NCI-H524 (cell line): Measurements from ENCODE around the gene SOCS1.
"Not testable (repeated sequence)": the region's sequence is repeated elsewhere in the genome, so short reads cannot be mapped to it uniquely, and the experiment has no call there.

Source experiments
- DNase-seq, 2 experiments: peaks; one replicate each; lab custom pipeline; 2025; lab: John Stamatoyannopoulos, UW

The SOCS1 gene

GRCh38 chr16:11255737-11256660 lies at the start of gene SOCS1:
SOCS1 (minus strand) TSS chr16:11256204; CDS start chr16:11255478, 726 bp downstream.
- DNase-seq = peak; percentile 61 to 88

GRCh38 chr16:11303405-11304138 lies 47.6 kb upstream of the SOCS1 start:
- peak in 1 of 2 experiments; percentile 37 for DNase-seq

- peak; percentile 32 to 80 for DNase-seq
Measured at GRCh38 chr16:11302977-11303376, 47.0 kb upstream of the SOCS1 start.

GRCh38 chr16:11301645-11302501 lies 45.9 kb upstream of the SOCS1 start:
- DNase-seq = no peak

- DNase-seq = no peak
Measured at GRCh38 chr16:11300560-11300892, 44.5 kb upstream of the SOCS1 start.

GRCh38 chr16:11299865-11300559 lies 44.0 kb upstream of the SOCS1 start:
- no peak for DNase-seq

- DNase-seq = not testable (repeated sequence)
Measured at GRCh38 chr16:11298950-11299547, 43.0 kb upstream of the SOCS1 start.

- no peak for DNase-seq
Measured at GRCh38 chr16:11298143-11298900, 42.3 kb upstream of the SOCS1 start.

GRCh38 chr16:11297492-11298142 lies 41.6 kb upstream of the SOCS1 start:
- peak; percentile 75 to 83 for DNase-seq

GRCh38 chr16:11296706-11297491 lies 40.9 kb upstream of the SOCS1 start:
- no peak for DNase-seq

- DNase-seq = no peak
Measured at GRCh38 chr16:11296351-11296705, 40.3 kb upstream of the SOCS1 start.

GRCh38 chr16:11295672-11296071 lies 39.7 kb upstream of the SOCS1 start:
- DNase-seq = no peak

- no peak for DNase-seq
Measured at GRCh38 chr16:11292076-11292748, 36.2 kb upstream of the SOCS1 start.

GRCh38 chr16:11291091-11291703 lies 35.2 kb upstream of the SOCS1 start:
- DNase-seq = no peak

- DNase-seq = no peak
Measured at GRCh38 chr16:11290102-11290893, 34.3 kb upstream of the SOCS1 start.

- DNase-seq = not testable (repeated sequence)
Measured at GRCh38 chr16:11289696-11290095, 33.7 kb upstream of the SOCS1 start.

GRCh38 chr16:11289202-11289601 lies 33.2 kb upstream of the SOCS1 start:
- DNase-seq = no peak
